GM10847 (cell line): ENCODE data around the gene COL9A3.

ENCODE experiments used
- POLR2A ChIP-seq: IDR thresholded peaks from 2 replicates; pipeline ENCODE4 v1.6.1; 2011; ENCODE audit not compliant: insufficient read length; ENCODE audit errors: extremely low read depth

COL9A3 gene

DNA sequence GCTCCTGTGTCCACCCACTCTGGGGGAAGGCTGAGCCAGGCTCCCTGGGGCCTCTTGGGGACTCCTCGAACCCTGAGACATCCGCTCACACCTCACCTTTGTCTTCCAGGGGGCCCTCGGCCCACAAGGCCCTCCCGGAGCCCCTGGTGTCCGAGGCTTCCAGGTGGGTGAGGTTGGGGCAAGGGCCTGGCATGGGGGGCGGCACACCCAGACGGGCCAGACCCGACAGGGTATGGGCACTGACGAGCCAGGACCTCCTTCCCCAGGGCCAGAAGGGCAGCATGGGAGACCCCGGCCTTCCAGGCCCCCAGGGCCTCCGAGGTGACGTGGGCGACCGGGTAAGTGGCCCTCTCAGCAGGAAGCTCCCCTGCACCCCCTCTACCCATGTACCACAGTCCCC, 13.4 kb downstream of the COL9A3 start:
- no peak for TF ChIP-seq POLR2A

- no peak for TF ChIP-seq POLR2A
These were observed 14.0 kb downstream of the COL9A3 start for GRCh38 chr20:62830821-62831220.

DNA sequence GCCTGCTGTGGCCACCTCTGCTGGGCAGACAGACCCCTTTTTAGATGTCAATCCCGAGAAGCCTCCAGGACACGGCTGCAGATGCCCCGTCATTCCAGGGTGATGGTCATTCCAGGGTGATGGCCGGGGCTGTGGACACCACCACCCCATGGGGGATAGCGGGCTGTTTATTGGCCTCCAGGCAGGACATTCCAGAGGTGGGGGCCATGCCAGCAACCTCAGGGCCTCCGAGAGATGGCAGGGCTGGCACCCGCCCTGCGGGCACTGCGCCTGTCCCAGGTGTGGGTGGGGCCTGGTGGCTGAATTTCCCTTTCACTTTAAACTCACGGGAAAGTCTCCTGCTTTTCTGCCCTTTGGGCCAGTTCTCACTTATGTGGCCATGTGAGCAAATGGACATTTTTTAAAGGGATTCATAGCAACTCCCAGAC, 14.5 kb downstream of the COL9A3 start:
- TF ChIP-seq POLR2A = no peak

DNA sequence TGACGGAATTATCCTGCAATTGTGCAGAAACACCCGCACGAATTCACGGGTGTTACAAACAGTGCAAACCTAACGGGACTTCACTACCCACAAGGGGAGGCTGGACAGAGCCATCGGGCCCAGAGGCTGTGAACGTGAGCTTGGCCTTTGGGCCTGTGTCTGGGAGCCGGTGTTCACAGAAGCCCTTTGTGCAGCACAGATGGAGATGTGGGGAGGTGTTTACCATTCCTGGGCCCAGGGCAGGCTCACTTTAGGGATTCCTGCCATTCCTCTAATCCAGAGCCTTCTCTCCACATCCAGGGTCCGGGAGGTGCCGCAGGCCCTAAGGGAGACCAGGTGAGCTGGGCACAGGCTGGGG, 15.0 kb downstream of the COL9A3 start:
- TF ChIP-seq POLR2A = no peak

- TF ChIP-seq POLR2A = no peak
These were observed 15.5 kb downstream of the COL9A3 start for GRCh38 chr20:62832212-62832922.

DNA sequence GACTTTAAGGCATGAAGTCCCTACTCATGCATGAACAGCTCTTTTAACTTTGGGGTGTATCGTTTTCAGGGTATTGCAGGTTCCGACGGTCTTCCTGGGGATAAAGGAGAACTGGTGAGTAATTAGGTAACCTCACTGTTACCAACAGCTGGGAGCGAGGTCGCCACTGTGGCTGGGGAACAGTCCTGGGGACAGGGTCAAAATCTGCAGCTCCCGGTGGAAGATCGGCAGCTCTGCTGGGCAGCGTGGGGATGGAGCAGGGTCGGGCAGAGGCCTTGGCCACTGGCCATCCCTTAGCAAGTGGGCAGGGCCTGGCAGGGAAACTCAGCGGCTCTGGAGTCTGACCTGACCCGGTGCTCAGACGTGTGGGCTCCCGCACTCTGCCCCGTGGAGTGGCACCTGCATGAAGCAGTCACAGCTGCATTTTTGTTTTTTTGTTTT, 16.1 kb downstream of the COL9A3 start:
- TF ChIP-seq POLR2A = no peak

GRCh38 chr20:62834967-62835730, 18.3 kb downstream of the COL9A3 start:
- no peak for TF ChIP-seq POLR2A

DNA sequence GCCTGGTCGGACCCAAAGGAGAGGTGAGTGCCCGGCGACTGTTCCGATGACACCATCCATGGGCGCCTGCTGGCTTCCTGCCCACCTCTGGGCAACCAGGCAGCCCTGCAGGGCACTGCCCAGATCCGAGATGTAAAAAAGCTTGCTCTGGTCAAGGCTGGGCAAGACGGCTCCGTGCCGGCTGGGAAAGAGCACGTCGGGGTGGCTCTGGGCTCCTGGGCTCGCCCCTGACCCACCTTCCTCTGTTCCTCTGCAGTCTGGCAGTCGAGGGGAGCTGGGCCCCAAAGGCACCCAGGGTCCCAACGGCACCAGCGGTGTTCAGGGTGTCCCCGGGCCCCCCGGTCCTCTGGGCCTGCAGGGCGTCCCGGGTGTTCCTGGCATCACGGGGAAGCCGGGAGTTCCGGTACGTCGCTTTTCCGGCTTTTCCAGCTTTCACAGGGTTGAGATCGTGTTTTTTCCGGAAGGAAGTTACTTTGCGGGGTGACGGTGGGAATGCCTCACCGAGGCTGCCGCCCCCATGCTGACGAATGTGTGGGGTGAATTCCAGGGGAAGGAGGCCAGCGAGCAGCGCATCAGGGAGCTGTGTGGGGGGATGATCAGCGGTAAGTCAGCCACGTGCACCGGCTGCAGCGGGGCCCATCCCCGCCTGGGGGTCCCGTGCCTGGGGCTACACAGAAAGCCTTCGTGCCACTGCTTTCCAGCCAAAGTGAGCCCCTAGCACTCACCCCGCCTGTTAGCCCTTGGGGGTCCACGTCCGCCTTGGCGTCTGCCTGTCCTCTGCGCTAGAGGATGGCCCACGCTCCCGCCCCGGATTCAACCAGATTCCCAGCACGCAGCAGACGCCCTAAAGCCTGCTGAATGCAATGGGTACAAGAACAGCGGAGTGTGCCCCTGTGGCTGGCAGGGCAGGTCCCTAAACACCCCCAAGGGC, 19.3 kb downstream of the COL9A3 start:
- no peak for TF ChIP-seq POLR2A

GRCh38 chr20:62836967-62837490, 20.2 kb downstream of the COL9A3 start:
- no peak for TF ChIP-seq POLR2A

DNA sequence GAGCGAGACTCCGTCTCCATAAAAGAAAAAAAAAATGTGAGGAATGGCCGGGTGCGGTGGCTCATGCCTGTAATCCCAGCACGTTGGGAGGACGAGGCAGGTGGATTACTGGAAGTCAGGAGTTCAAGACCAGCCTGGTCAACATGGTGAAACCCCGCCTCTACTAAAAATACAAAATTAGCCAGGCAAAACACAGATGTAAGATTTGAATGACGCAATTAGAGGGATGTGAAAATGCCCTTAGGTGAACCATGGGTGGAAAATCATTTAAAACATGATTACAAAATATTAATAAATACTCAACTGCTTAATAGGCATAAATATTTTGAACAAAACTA, 20.9 kb downstream of the COL9A3 start:
- TF ChIP-seq POLR2A = no peak

DNA sequence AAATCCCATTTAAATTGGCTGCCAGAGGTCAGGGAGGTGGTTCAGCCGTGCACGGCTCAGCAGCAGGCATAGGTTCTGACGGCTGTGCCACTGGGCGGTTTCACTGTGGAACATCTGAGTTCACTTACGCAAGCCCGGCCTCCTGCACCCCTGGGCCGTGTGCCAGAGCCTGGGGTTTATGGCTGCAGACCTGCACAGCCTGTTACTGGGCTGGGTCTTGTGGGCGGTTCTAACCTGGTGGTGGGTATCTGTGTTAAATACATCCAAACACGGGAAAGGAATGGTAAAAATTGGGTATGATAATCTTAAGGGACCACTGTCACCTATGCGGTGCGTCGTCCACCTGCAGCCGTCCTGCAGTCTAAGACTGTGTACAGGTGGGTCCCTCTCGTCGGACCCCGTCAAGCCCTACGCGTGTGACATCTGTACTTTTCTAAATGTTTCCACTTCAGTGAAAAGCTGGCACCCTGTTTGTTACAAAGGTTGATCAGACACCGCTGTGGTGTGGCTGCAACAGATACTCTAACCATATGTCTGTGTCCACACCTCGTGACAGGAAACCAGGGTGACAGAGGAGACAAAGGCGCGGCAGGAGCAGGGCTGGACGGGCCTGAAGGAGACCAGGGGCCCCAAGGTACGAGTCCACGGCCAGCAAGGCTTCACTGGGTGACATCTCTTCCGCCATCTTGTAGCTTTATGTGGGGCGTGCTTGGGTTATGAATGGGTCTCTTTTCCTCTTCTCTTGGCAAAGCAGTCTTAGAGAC, 21.5 kb downstream of the COL9A3 start:
- no peak for TF ChIP-seq POLR2A

DNA sequence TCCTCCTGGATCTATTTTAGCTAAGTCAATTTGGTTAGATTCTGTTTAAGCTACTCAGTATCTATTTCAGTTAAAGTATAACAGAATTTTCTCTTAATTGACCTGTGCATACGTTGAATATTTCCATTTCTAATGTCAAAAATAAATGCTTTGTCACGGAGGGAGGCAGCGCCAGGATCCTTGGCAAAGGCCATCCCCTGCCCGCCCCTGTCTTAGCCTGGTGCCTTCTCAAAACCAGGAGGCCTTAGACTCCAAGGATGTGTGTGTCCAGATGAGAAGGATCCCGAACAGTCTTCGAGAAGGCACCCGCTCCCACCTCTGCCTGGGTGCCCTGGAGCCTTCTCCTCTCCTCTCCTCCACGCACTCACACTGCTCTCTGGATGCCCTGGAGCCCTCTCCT, 22.4 kb downstream of the COL9A3 start:
- TF ChIP-seq POLR2A = no peak

- no peak for TF ChIP-seq POLR2A
These were observed 23.0 kb downstream of the COL9A3 start for GRCh38 chr20:62839816-62840215.

GRCh38 chr20:62840244-62841197, 23.7 kb downstream of the COL9A3 start:
- TF ChIP-seq POLR2A = no peak
